Stimulated activated CD8-positive, alpha-beta memory T cell treated with anti-CD3 and anti-CD28 coated beads, Interleukin-7, amount 100 ng/mL, for 24 hours (primary cell): ENCODE data around the gene KCNT1.

ENCODE experiments used
- DNase-seq: peaks from one replicate; pipeline ENCODE4 v3.0.0-alpha.2; 2020; ENCODE audit warnings: low read depth

Gene KCNT1

DNA sequence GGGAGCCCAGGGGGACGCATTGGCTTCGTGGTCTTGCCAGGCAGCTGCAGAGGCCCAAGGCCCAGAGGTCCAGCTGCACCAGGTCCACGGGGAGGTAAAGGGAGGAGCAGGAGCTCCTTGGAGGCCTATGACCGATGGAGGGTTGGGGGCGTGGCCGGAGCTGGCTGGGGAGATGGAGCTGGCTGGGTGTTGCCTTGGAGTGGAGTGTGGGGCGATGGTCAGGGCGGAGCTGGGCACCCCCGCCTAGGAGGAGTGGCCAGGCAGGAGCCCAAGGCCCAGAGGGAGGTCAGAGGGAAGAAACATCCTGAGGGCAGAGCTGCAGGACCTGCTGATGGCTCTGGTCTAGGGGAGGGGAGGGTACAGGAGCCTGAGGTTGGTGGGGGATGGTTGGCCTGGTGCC, 44.6 kb downstream of the KCNT1 start:
- DNase-seq, result no peak

DNA sequence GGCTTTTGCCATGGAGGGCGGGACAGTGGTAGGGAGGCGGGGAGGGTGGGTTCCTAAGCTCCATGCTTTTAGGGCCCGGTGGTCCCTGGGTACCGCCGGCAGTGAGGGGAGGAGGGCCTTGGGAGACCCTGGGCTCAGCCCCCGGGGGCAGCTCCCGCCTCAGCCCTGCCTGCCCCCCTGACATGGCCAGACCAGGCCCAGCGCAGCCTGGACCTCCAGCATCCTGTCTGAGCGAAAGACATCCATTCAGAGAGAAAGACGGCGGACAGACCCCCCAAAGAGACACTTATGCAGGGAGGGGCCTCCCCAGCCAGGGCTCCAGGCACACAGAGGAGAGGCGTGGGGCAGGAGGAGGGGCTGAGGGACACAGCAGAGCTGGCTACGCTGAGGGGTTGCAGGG, 45.3 kb downstream of the KCNT1 start:
- DNase-seq, result no peak

DNA sequence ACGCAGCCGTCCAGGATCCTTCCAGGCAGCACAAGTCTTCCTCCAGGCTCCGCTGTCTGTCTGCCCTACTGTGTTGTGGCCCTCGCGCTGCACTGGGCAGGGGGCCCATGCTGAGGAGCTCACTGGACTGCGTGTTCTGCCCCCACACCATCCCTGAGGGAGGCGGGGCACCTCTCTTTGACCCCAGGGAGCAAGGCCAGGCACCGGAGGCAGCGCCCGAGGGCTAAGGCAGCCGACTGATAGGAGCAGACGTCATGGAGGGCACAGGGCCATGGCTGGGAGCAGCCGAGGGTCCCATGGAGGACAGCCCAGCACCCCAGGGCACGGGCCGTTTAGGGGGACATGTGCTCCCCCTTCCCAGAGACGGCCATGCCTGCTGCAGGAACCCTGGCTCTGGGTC, 46.7 kb downstream of the KCNT1 start:
- no peak for DNase-seq

DNA sequence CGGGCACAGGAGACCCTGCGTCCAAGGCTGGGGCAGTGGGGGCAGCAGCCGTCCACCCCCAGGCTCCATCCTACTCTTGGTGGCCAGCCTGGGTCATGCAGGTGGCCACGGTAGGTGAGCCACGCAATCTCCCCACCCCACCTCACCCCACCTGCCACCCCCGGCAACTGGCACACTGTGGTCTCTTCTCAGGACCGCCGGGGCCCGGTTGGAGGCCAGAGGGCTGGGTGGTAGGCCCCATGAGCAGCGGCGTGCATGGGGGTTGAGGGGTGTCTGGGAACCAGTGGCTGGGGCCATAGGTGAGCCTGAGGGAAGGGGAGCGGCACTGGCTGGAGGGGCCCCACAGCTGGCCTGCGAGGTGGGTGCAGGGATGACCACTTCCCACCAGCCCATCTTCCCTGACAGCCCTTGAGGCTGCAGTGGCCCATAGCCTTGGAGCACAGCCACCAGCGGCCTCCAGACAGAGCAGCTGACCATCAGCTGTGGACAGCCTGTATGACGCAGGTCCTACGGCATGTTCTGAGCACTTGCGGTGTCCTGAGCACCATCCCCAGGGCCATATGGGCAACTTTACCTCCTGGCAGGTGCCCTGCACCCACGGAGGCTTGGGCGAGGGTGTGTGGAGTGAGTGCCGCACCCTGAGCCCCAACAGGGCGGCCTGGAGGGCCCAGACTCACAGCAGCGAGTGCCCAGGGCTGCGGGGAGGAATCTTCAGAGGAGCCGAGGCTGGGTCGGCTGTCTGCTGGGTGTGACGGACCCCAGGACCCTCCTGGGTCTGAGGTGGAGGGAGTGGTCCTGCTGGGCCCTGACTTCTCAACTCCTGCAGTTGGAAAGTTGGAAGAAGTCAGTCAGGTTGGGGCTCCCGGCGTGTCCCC, 47.4 kb downstream of the KCNT1 start:
- DNase-seq, result no peak

DNA sequence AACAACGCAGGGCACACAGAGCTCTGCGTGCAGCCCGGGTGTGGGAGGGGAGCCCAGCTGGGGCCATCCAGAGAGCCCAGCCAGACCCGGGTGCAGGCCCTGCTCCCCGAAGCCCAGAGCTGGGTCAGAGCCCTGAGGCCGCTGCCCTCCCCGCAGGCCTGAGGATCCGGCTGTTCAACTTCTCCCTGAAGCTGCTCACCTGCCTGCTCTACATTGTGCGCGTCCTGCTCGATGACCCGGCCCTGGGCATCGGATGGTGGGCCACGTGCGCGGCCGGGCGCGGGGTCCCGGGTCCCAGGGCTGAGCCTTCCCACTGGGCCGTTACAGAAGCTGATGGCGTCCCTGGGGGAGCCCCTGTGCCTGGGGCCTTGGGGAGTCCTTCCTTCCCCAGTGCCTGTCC, 48.8 kb downstream of the KCNT1 start:
- DNase-seq, result no peak

DNA sequence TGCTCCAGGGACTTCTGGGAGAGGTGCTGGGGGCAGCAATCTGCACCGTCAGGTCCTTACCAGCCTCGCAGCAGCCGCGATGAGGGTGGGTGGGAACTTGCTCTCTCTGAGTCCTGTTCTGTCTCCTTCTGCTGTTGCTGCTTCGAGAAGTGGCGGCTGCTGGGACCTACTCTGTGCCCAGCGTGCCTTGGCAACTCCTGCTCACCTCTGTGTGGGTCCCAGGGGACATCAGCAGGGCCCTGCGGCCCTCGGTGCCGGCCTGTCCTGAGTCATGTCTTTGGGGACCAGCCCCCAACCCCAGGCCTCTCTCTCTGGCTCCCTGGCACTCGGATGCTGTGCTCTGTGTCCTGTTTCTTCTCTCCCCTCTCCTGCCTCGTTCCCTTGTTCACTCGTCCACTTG, 49.5 kb downstream of the KCNT1 start:
- DNase-seq, result no peak

DNA sequence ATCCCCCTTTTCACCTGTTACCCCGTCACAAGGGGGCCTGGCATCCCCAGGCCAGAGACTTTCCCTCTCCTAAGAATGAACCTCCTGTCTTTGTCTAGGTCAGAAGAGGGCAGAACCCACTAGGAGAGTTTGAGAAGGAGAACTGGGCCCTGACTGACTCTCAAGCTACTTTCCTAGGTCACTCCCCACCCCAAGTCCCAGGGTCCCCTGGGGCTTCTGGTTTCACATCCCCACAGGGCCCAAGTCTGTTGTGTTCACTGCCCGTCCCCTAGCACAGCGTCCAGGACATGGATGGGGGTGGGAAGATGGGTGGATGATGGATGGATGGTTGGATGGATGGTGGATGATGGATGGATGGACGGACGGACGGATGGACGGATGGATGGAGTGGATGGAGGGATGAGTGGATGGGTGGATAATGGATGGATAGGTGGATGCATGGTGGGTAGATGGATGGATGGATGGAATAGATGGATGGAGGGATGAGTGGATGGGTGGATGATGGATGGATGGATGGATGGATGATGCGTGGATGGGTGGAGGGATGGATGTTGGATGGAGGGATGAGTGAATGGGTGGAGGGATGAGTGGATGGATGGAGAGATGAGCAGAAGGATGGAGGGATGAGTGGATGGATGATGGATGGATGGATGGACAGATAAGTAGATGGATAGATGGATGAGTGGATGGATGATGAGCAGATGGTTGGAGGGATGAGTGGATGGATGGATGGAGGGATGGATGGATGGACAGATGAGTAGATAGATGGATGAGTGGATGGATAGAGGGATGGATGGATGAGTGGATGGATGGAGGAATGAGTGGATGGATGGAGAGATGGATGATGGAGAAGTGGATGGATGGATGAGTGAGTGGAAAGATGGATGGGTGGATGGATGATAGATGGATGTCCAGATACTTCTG, 50.6 kb downstream of the KCNT1 start:
- no peak for DNase-seq

DNA sequence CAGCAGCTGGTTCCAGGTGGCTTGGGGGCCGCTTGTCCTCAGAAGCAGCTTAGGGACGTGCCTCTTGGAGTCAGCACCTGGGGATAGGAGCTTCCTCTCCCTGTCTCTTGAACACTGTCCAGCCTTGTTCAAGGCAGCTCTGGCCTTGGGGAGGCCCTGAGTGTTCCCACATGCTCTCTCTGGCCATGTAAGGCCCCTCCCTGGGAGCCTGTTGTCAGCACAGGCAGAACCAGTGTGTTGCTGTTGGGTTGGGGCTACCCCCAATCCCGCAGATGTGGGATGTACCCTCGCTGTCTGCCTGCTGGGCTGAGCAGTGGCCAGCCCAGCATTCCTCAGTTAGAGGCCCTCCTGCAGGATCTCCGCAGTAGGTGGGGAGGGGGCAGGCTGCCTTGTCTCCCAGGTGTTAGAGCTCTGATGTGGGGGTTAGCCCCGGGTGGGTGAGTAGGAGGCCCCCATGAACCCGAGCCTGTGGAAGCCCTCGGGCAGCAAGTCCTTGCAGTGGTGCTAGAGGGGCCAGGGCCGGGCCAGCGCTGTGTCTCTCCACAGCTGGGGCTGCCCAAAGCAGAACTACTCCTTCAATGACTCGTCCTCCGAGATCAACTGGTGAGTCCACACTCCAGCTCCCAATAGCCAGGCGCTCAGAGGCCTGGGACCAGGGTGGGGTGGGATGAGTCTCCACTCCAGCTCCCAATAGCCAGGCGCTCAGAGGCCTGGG, 51.6 kb downstream of the KCNT1 start:
- DNase-seq, result no peak

DNA sequence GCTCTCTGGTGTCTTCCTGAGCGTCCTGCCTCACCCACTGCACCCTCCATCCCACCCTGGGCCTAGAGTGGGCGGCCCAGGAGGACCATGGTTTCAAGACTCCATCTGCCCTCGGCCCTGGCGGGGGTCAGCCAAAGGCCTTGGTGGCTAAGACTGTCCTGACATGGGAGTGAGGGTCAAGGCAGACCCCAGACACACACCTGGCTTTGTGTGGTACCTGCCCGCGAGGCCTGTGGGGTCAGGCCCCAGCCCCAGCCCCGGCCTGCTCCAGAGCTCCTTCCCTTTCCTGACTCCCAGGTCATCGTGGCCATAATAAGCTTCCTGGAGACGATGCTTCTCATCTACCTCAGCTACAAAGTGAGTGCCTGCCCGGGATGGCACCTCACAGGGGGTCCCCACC, 54.6 kb downstream of the KCNT1 start:
- no peak for DNase-seq

DNA sequence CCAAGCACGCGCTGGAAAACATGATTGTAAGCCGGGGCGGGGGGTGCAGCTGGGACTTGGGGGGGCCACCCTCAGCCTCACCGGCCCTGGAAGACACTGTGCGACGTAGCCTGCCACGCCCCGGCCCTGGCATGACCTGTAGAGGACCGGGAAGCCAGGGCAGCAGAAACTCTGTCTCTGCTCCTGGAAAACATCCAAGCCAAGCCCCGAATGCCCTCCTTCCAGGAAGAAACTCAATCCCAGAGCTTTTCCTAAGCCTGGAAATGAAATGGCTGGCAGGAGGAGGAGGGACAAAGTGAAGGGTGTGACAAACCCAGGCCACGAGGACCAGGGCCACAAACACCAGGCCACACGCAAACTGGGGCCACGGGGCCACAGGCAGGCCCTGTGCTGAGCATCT, 55.4 kb downstream of the KCNT1 start:
- DNase-seq, result no peak

DNA sequence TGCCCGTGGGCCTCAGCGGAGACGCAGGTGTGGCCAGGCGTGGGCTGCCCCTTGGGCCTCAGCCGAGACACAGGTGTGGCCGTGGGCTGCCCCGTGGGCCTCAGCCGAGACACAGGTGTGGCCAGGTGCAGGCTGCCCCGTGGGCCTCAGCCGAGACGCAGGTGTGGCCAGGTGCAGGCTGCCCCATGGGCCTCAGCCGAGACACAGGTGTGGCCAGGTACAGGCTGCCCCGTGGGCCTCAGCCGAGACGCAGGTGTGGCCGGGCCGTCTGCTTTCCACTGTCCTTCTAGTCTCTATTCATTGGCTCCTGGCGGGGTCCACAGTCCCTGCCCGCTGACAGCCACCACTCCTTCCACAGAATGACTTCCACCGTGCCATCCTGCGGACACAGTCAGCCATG, 56.1 kb downstream of the KCNT1 start:
- no peak for DNase-seq

DNA sequence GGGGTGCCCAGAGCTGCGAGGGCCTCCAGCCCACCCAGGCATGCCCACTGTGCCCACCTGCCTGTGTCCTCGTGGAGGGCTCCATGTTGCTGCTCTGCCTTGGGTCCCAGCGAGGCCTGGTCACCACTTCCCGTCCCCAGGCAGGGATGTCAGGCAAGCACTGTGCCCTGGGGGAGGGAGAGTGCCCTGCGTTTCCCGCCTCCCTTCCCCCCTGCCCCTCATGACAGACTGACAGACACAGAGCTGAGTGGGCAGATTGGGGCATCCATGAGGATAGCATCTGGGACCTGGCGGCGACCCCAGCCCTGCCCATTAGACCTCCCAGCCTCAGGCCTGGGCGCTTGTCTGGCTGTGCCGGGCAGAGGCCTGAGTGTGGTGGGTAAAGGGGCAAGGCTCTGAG, 56.9 kb downstream of the KCNT1 start:
- no peak for DNase-seq

DNA sequence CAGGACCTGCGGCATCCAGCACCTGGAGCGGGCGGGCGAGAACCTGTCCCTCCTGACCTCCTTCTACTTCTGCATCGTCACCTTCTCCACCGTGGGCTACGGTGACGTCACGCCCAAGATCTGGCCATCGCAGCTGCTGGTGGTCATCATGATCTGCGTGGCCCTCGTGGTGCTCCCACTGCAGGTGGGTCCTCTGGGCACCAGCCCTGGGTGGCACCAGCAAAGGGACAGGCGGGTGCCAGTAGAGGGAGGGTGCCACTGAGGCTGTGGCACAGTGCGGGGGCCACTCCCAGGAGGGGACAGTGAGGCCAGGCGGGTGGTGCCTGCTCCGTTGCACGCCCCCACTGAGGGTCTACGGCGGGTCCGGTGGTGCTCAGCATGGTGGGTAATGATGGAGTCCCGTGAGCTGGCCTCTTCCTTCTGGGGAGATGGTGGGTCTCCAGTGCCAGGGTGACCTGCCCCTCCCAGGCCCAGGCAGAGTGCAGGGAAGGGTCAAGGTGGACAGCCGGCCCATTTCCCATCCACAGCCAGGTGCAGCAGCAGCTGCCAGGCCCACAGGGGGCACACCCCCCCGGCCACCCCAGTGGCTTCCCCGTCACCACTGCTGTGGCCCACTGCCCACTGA, 57.8 kb downstream of the KCNT1 start:
- DNase-seq, result no peak

DNA sequence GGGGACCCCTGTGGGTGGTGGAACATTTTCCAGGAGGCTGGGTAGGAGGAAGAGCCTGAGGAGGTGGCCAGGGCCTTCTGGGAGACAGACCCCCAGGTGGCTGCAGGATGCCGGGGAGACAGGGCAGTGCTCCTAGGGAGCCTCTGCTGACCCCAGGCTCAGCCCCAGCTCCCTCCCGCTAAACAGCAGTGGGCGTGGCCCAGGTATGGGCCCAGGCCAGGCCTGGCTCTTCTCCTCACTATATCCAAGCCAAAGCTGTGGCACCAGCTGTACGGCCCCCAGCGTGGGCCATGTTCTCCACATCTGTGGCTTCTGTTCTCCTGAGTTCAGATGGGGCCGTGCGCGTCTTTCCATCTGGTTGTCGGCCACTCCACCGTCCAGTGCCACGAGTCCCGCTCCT, 58.5 kb downstream of the KCNT1 start:
- no peak for DNase-seq

DNA sequence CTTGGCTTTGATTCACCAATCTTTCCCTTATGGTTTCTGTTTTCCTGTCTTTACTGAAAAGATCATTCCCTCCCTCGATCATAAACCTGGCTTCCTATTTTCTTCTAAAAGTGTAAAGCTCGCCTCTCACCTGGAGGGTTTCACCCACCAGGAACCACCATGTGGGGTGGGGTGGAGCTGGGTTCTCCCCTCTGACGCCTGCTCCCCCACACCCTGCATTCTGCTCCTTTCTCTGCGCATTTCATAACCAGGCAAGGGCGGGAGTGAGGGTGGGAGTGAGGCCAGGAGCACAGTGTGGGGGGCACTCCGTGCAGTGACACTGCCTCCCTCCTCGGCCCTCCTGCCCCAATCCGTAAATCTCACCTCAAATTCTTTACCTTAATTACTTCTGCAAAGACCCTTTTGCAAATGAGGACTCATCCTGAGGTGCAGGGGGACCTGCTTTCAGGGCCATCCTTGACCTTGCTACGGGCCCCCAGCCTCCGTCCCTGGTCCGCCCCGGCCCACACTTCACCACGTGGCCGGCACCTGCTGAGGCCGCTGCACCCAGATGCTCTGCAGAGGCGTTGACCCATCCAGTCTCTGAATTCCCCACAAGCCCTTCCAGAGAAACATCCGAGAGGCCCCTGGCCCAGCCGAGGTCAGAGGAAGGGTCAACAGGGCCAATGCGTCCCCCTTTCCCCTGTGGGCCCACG, 59.3 kb downstream of the KCNT1 start:
- no peak for DNase-seq

DNA sequence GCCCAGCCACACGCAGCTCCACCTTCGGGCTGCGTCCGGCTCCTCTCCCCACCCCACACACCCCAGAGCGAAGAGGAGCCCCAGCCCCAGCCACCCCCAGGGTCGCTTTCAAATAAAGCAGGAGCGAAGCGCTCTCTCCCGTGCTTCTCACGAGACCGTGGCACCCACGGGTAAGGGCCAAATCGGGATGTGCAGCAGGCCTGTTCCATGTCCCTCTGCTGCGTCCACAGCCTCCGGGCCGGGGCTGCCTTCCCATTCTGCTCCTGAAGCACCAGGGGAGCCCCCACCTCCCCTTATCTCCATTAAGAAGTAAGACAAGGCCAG, 59.8 kb downstream of the KCNT1 start:
- no peak for DNase-seq

DNA sequence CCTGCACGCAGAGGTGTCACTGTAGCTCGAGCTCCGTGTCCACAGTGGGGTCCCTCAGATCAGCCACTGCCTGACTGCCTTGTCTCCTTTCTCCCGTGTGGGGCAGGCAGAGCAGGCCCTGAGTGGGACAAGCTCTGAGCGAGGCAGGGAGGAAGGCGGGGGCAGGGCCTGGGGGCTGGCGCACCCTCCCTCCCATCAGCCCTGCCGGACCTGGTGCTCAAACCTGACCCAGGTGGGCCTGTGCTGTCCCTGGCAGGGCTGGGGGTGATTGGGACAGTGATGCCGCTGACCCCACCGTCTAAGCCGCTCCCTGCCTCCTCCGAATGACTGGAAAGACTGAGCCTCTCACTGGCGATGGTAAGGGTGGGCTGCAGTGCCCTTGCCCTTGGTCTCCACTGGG, 60.9 kb downstream of the KCNT1 start:
- DNase-seq, result no peak

DNA sequence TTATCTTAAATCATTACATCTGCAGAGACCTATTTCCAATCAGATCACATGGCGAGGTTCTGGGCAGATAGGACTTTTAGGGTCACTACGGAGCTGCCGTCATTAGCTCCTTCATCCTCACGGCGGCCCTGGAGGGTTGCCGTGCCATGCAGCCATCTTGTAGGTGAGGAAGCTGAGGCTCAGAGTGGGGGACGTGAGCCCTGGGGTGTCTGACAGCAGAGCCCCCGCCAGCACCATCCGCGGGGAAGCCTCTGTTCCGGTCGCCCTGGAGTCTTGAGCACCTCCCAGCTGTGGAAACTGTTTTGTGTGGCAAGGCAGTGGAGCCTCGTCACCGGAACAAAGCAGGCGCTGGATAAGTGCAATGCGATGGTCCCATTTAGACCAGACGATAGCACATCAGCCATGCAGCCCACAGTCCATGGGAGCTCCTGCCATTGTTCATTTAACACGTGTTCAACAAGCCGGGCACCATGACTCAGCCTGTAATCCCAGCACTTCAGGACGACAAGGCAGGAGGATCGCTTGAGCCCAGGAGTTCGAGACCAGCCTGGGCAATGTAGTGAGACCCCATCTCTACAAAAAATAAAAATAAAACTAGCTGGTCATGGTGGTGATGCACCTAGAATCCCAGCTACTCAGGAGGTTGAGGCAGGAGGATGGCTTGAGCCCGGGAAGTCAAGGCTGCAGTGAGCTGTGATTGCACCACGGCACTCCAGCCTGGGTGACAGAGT, 61.9 kb downstream of the KCNT1 start:
- DNase-seq, result no peak

DNA sequence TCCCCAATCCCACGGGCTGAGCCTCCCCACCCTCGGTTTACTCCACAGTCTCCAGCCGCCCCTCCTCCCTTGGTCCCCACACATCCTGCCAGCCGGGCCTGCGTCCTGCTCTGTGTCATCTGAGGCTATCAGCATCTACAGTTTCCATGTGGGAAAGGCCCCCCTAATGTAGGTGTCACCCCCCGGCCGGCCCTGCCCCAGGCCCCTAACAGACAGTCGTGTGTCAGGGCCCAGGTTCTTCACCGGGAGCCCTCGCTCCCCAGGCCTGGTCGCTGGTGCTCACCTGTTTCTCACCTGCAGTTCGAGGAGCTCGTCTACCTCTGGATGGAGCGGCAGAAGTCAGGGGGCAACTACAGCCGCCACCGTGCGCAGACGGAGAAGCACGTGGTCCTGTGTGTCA, 62.7 kb downstream of the KCNT1 start:
- no peak for DNase-seq

DNA sequence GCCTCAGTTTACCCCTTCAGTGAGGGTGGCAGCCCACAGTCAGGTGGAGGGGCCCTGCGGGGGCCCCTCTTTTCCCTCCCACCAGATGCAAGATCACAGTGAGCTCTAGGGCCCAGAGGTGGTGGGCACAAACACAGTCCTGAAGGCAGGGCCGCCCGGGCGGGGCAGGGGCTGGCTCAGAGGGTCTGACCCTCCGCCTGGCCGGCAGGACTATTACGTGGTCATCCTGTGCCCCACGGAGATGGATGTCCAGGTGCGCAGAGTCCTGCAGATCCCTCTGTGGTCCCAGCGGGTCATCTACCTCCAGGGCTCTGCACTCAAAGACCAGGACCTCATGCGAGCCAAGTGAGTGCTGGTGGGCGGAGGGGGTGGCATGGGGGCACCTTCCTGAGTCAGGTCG, 63.4 kb downstream of the KCNT1 start:
- no peak for DNase-seq

DNA sequence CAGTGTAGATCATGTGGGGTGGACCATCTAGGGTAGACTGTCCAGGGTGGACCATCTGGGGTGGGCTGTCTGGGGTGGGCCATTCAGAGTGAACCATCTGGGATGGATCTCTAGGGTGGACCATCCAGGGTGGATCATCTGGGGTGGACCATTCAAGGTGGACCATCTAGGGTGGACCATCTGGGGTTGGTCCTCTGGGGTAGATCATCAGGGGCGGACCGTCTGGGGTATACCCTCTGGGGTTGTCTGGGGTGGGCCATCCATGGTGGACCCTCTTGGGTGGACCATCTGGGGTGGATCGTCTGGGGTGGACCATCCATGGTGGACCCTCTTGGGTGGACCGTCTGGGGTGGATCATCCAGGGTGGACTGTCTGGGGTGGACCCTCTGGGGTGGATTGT, 64.3 kb downstream of the KCNT1 start:
- no peak for DNase-seq
